ENCODE results near the gene CHCHD6. TPM values are rescaled to one million over a fixed set of nuclear protein-coding genes. Genes with fewer than 3 reads are reported as not detected.

CHCHD6 gene
- total RNA-seq, 1 donor: 10.9 TPM

DNA sequence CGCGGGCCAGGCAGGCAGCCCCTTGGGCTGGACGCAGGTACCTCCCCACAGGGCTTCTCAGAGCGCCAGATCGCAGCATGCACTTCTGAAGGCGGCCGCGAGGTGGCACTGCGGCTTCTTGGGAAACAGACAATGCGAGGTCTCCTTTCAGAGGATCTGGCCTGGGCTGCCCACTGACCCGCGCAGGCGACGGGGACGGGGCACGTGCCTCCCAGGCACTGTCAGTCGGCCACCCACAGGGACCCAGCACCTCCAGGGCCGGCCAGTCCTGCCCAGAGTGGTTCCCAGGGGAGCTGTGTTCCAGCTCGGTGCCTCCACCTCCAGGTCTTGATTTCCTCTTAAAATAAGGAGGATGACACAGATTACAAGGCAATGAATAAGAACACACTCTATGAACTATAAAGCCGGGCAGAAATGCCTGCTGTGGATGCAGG is 24.7 kb upstream of the CHCHD6 start:
- Histone ChIP-seq H3K27ac (ENCODE audit: low read depth, low read length) (no peak overlapping the region), H3K9me3 (ENCODE audit: low read depth, low read length) (no peaks in the 10 kb centered on the region), H3K36me3 (ENCODE audit: insufficient read depth, low read length) (no peaks in the 10 kb centered on the region), H3K79me2 (ENCODE audit: insufficient read depth, low read length) (no peaks in the 10 kb centered on the region), H3K4me1 (ENCODE audit: insufficient read depth, low read length) (peaks cover 16% of the 10 kb centered on the region), H3K27me3 (ENCODE audit: insufficient read depth, low read length) (peaks cover 50% of the 10 kb centered on the region), H3K4me2 (ENCODE audit: insufficient read depth, low read length) (peak overlapping the region; percentile 77), H4K20me1 (ENCODE audit: insufficient read depth, low read length) (no peaks in the 10 kb centered on the region), H2AFZ (ENCODE audit: low read length) (peak overlapping the region; percentile 80), H3K4me3 (ENCODE audit: insufficient read depth, low read length) (peak overlapping the region; percentile 60)
- DNase-seq (ENCODE audit: insufficient read length, low spot score, missing footprints): peak; percentile 95
- TF ChIP-seq, protein P1, sequence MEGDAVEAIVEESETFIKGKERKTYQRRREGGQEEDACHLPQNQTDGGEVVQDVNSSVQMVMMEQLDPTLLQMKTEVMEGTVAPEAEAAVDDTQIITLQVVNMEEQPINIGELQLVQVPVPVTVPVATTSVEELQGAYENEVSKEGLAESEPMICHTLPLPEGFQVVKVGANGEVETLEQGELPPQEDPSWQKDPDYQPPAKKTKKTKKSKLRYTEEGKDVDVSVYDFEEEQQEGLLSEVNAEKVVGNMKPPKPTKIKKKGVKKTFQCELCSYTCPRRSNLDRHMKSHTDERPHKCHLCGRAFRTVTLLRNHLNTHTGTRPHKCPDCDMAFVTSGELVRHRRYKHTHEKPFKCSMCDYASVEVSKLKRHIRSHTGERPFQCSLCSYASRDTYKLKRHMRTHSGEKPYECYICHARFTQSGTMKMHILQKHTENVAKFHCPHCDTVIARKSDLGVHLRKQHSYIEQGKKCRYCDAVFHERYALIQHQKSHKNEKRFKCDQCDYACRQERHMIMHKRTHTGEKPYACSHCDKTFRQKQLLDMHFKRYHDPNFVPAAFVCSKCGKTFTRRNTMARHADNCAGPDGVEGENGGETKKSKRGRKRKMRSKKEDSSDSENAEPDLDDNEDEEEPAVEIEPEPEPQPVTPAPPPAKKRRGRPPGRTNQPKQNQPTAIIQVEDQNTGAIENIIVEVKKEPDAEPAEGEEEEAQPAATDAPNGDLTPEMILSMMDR (IDR thresholded peaks at IDR 0.05; ENCODE audit: extremely low read depth, low read depth, low read length): peak; percentile 87

DNA sequence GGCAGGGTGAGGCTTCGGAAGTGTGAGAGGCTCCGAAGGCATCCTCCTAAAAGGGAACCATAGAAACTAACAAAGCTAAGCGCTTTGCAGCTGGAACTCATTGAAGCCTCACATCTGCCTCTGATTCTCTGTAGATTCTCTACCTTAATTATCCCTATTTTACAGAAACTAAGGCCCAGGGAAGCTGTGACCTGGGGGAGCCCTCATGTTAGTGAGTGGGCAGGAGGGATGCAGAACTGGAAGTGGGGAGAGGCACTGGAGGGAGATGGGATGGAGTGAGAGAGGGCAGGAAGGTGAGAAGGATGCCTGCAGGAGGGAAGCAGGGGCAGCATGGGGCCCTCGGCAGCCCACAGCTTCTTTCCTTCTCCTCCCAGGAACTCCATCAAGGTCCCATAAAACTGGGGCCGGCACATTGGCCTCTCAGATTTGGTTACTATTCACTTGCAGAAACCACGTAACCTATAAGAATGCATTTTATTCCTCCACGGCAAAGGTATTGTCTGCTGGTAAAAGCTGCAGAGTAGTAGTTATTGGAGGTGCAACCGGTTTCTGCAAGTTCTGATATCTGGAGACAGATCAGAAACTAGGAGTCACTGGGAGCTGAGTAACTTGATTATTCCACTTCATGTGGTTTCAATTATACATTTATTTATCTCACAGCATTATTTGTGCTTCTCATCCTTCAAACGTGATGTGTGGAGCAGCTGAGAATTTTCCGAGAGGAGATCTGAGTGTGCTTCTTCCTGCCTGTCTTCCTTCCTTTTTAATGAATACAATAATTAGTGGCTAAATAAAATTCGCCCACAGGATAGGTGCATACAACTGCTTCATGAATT is 24.0 kb upstream of the CHCHD6 start:
- H3K4me1 ChIP-seq (ENCODE audit: insufficient read depth, low read length): peaks cover 23% of the 10 kb centered on the region
- H3K4me3 ChIP-seq (ENCODE audit: insufficient read depth, low read length): no peak overlapping the region
- no peaks in the 10 kb centered on the region for H3K36me3 ChIP-seq (ENCODE audit: insufficient read depth, low read length)
- H3K27me3 ChIP-seq (ENCODE audit: insufficient read depth, low read length): peaks cover 50% of the 10 kb centered on the region
- no peak for DNase-seq (ENCODE audit: insufficient read length, low spot score, missing footprints)
- H2AFZ ChIP-seq (ENCODE audit: low read length): peak overlapping the region; percentile 80
- H3K27ac ChIP-seq (ENCODE audit: low read depth, low read length): no peak overlapping the region
- H3K4me2 ChIP-seq (ENCODE audit: insufficient read depth, low read length): peak overlapping the region; percentile 77
- H3K9me3 ChIP-seq (ENCODE audit: low read depth, low read length): no peaks in the 10 kb centered on the region
- TF ChIP-seq, protein P1 (IDR thresholded peaks at IDR 0.05; ENCODE audit: extremely low read depth, low read depth, low read length): no peak
- H3K79me2 ChIP-seq (ENCODE audit: insufficient read depth, low read length): no peaks in the 10 kb centered on the region
- no peaks in the 10 kb centered on the region for H4K20me1 ChIP-seq (ENCODE audit: insufficient read depth, low read length)

DNA sequence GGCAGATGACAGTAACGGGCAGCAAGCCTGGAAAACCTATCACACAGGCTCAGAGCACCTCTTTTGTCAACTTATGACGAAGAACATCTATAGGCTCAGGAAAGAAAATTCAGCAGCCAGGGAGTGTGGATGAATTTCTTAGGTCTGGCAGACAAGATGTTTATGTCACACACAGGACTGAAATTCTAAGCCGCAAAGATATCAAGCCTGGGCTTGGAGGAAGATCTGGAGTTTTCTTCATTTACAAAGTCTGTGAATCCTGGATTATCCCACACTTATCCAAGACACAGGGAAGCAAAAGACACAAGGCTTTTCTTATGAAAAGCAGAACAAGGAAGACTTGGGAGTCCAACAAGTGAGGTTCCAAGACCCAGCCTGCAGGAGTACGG is 23.4 kb upstream of the CHCHD6 start:
- Histone ChIP-seq H3K27me3 (ENCODE audit: insufficient read depth, low read length) (peaks cover 50% of the 10 kb centered on the region), H3K4me2 (ENCODE audit: insufficient read depth, low read length) (no peak overlapping the region), H3K9me3 (ENCODE audit: low read depth, low read length) (no peaks in the 10 kb centered on the region), H4K20me1 (ENCODE audit: insufficient read depth, low read length) (no peaks in the 10 kb centered on the region), H3K36me3 (ENCODE audit: insufficient read depth, low read length) (no peaks in the 10 kb centered on the region), H3K79me2 (ENCODE audit: insufficient read depth, low read length) (no peaks in the 10 kb centered on the region), H2AFZ (ENCODE audit: low read length) (no peak overlapping the region), H3K4me3 (ENCODE audit: insufficient read depth, low read length) (no peak overlapping the region), H3K4me1 (ENCODE audit: insufficient read depth, low read length) (peaks cover 29% of the 10 kb centered on the region), H3K27ac (ENCODE audit: low read depth, low read length) (no peak overlapping the region)
- TF ChIP-seq, protein P1 (IDR thresholded peaks at IDR 0.05; ENCODE audit: extremely low read depth, low read depth, low read length): no peak
- DNase-seq (ENCODE audit: insufficient read length, low spot score, missing footprints): no peak

DNA sequence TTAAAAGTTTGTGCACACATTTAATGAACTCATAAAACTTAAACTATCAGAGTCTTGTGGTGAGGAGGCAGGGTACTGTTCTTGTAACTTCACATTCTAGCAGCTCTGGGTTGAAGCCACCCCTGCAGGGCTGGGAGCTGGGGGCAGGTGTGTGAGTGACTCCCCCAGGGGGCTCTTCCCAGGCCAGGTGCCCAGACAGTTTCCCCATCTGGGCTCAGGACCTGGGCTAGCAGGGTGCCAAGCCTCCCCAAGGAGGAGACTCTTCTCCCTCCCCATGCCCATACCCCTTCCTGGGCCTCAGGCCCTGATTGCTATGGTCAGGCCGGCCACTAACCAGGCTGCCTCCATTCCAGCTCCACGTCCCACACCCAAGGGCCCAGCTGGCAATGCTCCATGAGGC is 22.0 kb upstream of the CHCHD6 start:
- DNase-seq (ENCODE audit: insufficient read length, low spot score, missing footprints): peak; percentile 58

More for the DNA sequence above, 22.0 kb upstream of the CHCHD6 start:
- no peak overlapping the region for H3K4me3 ChIP-seq (ENCODE audit: insufficient read depth, low read length)
- no peaks in the 10 kb centered on the region for H4K20me1 ChIP-seq (ENCODE audit: insufficient read depth, low read length)
- H3K36me3 ChIP-seq (ENCODE audit: insufficient read depth, low read length): no peaks in the 10 kb centered on the region
- no peaks in the 10 kb centered on the region for H3K79me2 ChIP-seq (ENCODE audit: insufficient read depth, low read length)
- H3K4me2 ChIP-seq (ENCODE audit: insufficient read depth, low read length): no peak overlapping the region
- no peak overlapping the region for H3K27ac ChIP-seq (ENCODE audit: low read depth, low read length)
- no peak overlapping the region for H2AFZ ChIP-seq (ENCODE audit: low read length)
- TF ChIP-seq, protein P1 (IDR thresholded peaks at IDR 0.05; ENCODE audit: extremely low read depth, low read depth, low read length): no peak
- no peaks in the 10 kb centered on the region for H3K9me3 ChIP-seq (ENCODE audit: low read depth, low read length)
- peaks cover 43% of the 10 kb centered on the region for H3K27me3 ChIP-seq (ENCODE audit: insufficient read depth, low read length)
- peaks cover 31% of the 10 kb centered on the region for H3K4me1 ChIP-seq (ENCODE audit: insufficient read depth, low read length)
